Iris pigment epithelial cell (primary cell): ENCODE results near the gene PIRT.

Experiments
- DNase-seq: peaks from one replicate; pipeline ENCODE4 v3.0.0-alpha.2; 2011; ENCODE audit warnings: low read depth

The PIRT gene

DNA sequence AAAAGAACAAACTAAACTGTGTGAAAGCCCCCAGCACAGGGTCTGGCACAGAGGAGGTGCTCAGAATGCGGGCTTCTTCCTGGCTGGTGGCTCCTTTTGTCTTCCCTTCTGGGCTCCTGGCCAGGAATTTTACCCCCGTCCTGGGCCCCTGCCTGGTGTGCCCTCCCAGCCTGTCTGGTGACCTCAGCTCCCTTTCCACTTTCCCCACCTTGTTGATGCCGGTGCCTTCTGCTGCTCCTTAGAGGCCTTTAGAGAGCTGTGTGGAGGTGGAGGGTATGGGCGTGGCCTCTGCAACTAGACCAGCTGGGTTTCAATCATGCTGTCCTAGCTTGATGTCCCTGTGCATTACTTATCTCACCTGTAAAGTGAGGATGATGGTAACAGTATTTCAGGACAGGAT lies 16.8 kb downstream of the PIRT start:
- DNase-seq = no peak

- no peak for DNase-seq
Measured at GRCh38 chr17:10815319-10815718, 22.6 kb downstream of the PIRT start.

DNA sequence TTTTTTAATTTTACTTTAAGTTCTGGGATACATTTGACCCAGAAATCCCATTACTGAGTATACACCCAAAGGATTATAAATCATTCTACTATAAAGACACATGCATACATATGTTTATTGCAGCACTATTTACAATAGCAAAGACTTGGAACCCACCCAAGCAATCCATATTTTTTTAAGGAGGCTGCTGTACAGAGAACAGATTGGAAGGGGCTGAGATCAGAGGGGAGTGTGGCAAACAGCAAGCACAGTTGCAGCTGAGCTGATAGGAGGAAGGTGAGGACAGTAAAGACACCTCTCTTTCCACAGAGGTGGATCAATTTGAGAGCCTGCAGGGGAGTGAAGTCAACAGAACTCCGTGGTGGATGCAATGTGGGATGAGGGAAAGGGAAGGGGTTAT lies 23.8 kb downstream of the PIRT start:
- DNase-seq = no peak

- no peak for DNase-seq
Measured at GRCh38 chr17:10812674-10813073, 25.2 kb downstream of the PIRT start.

- no peak for DNase-seq
Measured at GRCh38 chr17:10809605-10810004, 28.3 kb downstream of the PIRT start.

DNA sequence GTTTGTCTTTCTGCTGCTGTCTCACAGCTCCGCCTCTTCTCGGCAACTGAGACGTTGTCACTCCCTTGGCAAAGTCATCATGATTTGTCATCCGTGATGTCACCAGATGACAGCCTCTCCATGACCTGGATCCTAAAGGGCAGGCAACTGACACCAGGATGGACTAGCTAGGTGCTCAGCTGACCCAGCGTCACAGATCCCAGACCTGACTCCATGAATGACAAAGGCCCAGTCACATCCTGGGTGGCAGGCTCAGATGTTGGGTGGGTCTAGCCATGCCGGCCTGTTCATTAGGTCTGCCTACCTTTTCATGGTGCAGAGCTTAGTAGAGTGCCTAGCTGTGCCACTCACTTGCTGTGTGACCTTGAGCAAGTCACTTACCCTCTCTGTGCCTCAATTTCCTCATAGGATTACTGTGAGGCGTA lies 30.2 kb downstream of the PIRT start:
- no peak for DNase-seq

DNA sequence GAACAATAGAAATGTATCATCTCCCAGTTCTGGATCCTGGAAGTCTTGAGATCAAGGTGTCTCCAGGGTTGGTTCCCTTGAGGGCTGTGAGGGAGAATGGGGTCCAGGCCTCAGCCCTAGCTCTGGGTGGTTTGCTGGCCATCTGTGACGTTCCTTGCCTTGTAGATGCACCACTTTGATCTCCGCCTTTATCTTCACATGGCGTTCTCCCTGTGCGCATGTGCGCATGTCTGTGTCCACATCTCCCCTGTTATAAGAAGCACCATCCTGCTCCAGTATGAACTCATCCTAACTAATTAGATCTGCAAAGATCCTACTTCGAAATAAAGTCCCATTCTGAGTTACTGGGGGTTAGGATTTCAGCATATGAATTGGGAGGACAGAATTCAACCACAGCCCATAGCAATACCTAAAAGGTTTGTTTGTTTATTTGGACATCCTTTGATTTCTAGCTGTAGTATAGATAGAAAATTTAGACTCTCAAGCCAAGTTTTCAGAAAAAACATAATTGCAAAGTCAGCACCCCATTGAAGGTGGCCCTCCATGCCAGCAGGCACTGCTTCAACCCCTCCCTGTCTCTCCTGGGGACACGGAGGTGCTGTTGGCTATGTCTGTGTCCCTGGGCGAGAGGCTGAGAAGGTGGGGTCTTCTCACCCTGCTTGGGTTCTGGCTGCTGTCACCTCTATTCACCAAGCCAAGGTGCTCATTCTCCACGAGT lies 31.2 kb downstream of the PIRT start:
- no peak for DNase-seq

DNA sequence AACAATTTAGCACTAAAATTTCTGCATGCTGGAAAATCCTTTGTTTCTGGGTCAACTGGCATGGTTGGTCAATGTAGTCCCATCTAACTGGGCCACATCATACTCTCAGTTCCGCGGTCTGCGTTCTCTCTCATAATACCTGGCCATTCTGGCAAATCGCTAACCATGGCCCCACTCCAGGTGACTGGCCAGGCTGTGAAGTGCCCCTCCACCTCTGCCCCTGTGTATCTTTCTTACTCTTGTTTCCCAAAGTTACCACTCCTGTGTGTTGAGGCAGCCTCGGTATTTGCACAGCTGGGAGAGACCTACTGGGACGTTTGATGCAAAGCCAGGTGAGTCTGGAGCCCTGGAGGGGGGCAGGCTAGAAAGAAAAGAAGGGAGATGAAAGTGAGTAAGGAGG lies 32.0 kb downstream of the PIRT start:
- no peak for DNase-seq

GRCh38 chr17:10804546-10804945 lies 33.3 kb downstream of the PIRT start:
- DNase-seq = no peak

DNA sequence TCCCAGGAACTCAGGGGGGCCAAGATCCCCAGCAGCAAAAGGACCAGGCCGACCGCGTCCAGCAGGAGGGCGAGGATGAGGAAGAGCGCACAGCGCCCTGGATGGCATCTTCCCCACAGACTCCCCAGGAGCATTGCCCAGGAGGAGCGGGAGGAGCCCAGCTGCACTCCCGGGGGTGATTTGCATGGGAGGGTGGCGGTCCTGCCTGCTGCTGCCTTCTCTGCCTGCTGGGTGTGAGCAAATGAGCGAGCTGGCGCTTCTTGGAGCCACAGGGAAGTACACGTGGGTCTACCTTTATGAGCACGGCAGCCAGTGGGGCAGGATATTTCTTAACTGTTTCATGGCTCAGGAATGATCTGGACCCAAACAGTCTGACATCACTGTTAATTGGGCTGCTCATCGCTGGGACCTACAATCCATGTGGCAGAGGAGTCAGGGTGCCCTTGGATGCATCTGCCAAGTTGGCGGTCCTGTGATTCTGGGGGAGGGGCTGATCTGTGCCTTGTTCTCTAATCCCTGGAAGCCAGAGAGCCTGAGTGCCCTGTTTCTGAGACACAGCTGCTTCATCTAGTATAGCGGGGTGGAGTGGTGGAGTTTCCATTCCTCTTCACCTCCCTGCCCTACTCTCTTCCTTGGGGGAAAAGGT lies 33.9 kb downstream of the PIRT start, which contains the start of gene TMEM238L:
Gene TMEM238L (minus strand): TSS at position 270 of the 646 bp plus-strand sequence. CDS start 136 bp downstream, at position 134.
- no peak for DNase-seq

GRCh38 chr17:10803350-10803749 lies 34.5 kb downstream of the PIRT start:
- no peak for DNase-seq

GRCh38 chr17:10802496-10803284 lies 35.2 kb downstream of the PIRT start:
- no peak for DNase-seq

DNA sequence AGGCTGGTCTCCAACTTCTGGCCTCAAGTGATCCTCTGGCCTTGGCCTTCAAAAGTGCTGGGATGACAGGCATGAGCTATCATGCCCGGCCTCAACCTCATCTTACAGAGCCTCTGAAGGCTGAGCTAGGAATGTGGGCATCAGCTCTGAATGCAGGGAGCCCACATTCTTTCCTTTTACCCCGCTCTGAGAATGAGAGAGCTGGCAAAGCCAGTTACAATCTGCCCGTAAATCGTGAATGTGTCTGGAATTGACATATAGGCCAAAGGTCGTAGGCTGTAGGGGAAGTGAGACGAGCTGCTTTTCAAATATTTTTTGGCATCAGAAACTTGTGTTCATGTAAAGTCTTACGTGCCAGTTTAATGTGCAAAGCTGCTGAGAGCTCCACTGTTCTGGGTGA lies 38.5 kb downstream of the PIRT start:
- no peak for DNase-seq

DNA sequence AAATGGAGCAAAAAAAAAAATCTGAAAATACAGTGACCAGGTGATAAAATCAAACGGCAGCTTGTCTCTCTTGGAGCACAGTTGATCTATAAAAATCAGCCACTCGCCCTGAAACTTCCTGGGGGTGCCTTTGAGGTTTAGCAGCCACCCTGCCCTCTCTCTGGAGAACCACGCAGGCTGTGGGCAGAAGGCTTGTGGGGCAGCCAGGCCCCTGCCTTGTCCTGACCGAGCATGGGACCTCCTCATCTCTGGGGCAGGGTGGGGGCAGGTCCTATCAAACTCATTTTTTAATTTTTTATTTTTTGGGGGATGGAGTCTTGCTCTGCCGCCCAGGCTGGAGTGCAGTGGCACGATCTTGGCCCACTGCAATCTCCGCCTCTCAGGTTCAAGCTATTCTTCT lies 39.0 kb downstream of the PIRT start:
- DNase-seq = no peak

- no peak for DNase-seq
Measured at GRCh38 chr17:10798332-10798749, 39.5 kb downstream of the PIRT start.

- DNase-seq = no peak
Measured at GRCh38 chr17:10797476-10798328, 40.2 kb downstream of the PIRT start.

- DNase-seq = no peak
Measured at GRCh38 chr17:10793816-10794215, 44.1 kb downstream of the PIRT start.

DNA sequence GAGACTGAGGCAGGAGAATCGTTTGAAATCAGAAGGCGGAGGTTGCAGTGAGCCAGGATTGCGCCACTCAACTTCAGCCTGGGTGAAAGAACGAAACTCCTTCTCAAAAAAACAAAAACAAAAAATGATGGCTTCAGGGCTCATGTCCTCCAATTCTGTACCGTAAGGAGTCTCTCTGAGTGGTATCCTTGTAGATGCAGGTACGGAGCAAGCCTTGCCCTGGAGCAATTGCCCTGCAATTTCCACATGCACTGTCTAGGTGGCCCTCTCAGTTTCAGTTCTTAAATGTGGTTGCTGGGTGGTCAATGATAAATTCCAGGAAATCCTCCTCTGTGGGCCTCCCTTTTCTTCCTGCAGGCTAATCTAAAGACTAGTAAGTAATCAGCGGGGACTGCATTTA lies 44.6 kb downstream of the PIRT start:
- DNase-seq = no peak

- no peak for DNase-seq
Measured at GRCh38 chr17:10792151-10792550, 45.7 kb downstream of the PIRT start.

- no peak for DNase-seq
Measured at GRCh38 chr17:10790491-10791401, 47.1 kb downstream of the PIRT start.

DNA sequence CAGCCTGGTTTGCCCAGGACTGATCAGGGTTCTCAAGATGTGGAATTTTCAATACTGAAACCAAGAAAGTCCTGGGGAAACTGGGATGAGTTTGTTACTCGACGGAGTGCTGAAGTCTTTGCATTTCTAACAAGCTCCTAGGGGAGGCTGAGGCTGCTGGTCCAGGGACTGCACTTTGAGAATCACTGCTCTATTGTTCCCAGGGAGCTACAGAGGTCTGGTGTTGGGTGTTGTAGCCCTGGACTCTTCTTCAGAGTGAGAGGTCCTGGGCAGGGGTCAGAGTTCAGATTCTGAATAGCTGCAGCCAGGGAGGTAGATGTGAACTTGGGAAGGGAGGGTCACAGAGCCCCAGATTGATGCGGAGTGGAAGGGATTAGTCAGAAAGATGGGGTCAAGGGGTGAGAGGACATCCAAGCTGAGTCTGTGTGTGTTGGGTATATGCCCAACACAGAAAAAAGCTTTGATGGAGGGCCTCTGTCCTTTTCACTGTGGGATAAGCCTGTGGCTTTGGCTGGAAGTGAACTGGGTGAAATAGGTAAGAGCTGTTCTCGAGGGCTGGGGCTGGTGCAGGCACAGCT lies 48.1 kb downstream of the PIRT start:
- no peak for DNase-seq
